HepG2 (cell line): ENCODE results near the gene SFPQ. TPM values are rescaled to one million over a fixed set of nuclear protein-coding genes. Genes with fewer than 3 reads are reported as not detected.

Source experiments
- ATAC-seq: fragments of 200-7000 bp; cut with Tn5 transposase; 3 replicates; pipeline ENCODE4 v1.9.1; 2020; ENCODE audit warnings: mild to moderate bottlenecking, moderate library complexity
- BruUV-seq: library from RNA; stranded (reverse); fragments of 400-500 nt; replicated peaks from 2 replicates; lab custom pipeline; 2021; lab: Mats Ljungman, UMichigan
- CTCF ChIA-PET: fragments of 300-600 bp; formaldehyde crosslinking; extraction: SDS; loops from one replicate; lab custom pipeline; 2021; ENCODE audit warnings: low total read pairs, inconsistent platforms, low intra/inter-chr PET ratio; lab: Yijun Ruan, JAX
- POLR2A ChIA-PET: fragments of 350-600 bp; sonication (Branson Sonifier 250); formaldehyde crosslinking; loops from one replicate; lab custom pipeline; 2020; ENCODE audit warnings: antibody characterized with exemption, inconsistent platforms; lab: Yijun Ruan, JAX
- DNase-seq: peaks from one replicate; pipeline ENCODE4 v3.0.0-alpha.2; 2015; ENCODE audit warnings: low spot score
- FAIRE-seq: peaks from 3 replicates; lab custom pipeline; 2011; peaks lifted over from hg19 to GRCh38; lab: Jason Lieb, UNC
- H2AFZ ChIP-seq: one replicate; pipeline ENCODE4 v1.6.1; 2011; ENCODE audit warnings: low read length, inconsistent platforms
- H3K27ac ChIP-seq: fragments of 300-600 bp; 3 replicates; pipeline ENCODE4 v1.8.0; 2011; ENCODE audit warnings: mixed run types, mild to moderate bottlenecking, mixed read lengths, low read length, inconsistent platforms; ENCODE audit not compliant: insufficient read depth; ENCODE audit errors: extremely low read length
- H3K27me3 ChIP-seq, 2 experiments: fragments of 200-600 bp in 1 of 2; 2 replicates in 1 of 2; 3 replicates in 1 of 2; pipeline versions ENCODE4 v1.6.0 to v1.8.0; 2011; ENCODE audit warnings: low read length in 2 of 2, mild to moderate bottlenecking in 2 of 2, moderate library complexity in 2 of 2, inconsistent platforms in 1 of 2; ENCODE audit not compliant: insufficient read depth in 2 of 2, control insufficient read depth in 1 of 2
- H3K36me3 ChIP-seq, 2 experiments: fragments of 200-600 bp in 1 of 2; replicated peaks in 1 of 2; 2 replicates in 1 of 2; 3 replicates in 1 of 2; pipeline versions ENCODE4 v1.5.1 to v1.8.0; 2011; ENCODE audit warnings: low read length in 2 of 2, inconsistent platforms in 1 of 2; ENCODE audit not compliant: insufficient read depth in 2 of 2, control insufficient read depth in 1 of 2
- H3K4me1 ChIP-seq: 2 replicates; pipeline ENCODE4 v1.5.1; 2012; ENCODE audit warnings: low read length, inconsistent platforms; ENCODE audit not compliant: insufficient read depth
- H3K4me2 ChIP-seq: 2 replicates; pipeline ENCODE4 v1.6.0; 2011; ENCODE audit warnings: low read depth, low read length, inconsistent platforms
- H3K4me3 ChIP-seq, 3 experiments: fragments of 200-600 bp in 1 of 3; sonication (generic), shearing (Covaris generic) in 1 of 3; replicated peaks in 1 of 3; 2 replicates each; pipeline ENCODE4 v1.5.1; 2011 to 2016; ENCODE audit warnings: low read length in 3 of 3, inconsistent platforms in 2 of 3, low read depth in 2 of 3, mild to moderate bottlenecking in 2 of 3, control low read depth in 1 of 3, mixed read lengths in 1 of 3; ENCODE audit not compliant: insufficient read depth in 1 of 3
- H3K79me2 ChIP-seq: one replicate; pipeline ENCODE4 v1.6.1; 2011; ENCODE audit warnings: low read length, inconsistent platforms; ENCODE audit not compliant: insufficient read depth
- H3K9ac ChIP-seq: 2 replicates; pipeline ENCODE4 v1.6.0; 2011; ENCODE audit warnings: mild to moderate bottlenecking, low read depth, low read length, inconsistent platforms; ENCODE audit not compliant: insufficient read depth
- H3K9me3 ChIP-seq: 2 replicates; pipeline ENCODE4 v1.5.1; 2012; ENCODE audit warnings: mild to moderate bottlenecking, low read length
- H4K20me1 ChIP-seq: 2 replicates; pipeline ENCODE4 v1.6.0; 2011; ENCODE audit warnings: inconsistent platforms, mild to moderate bottlenecking, low read length, moderate library complexity; ENCODE audit not compliant: insufficient read depth
- CAMTA2 ChIP-seq: sonication (generic); formaldehyde crosslinking; IDR thresholded peaks from 2 replicates; pipeline ENCODE4 v1.4.0; 2020; ENCODE audit warnings: mild to moderate bottlenecking, missing genetic modification reagents, borderline replicate concordance
- KDM4B ChIP-seq: sonication (generic); formaldehyde crosslinking; IDR thresholded peaks from 2 replicates; pipeline ENCODE4 v1.4.0; 2020; ENCODE audit warnings: missing genetic modification reagents
- SAP130 ChIP-seq: IDR thresholded peaks from 2 replicates; pipeline ENCODE4 v1.6.1; 2016; ENCODE audit warnings: low read depth
- SMC3 ChIP-seq: IDR thresholded peaks from 2 replicates; pipeline ENCODE4 v1.6.1; 2011; ENCODE audit warnings: low read length, improper control_type of control experiment
- STAG1 ChIP-seq: sonication (generic); formaldehyde crosslinking; IDR thresholded peaks from 2 replicates; pipeline ENCODE4 v1.4.0; 2020; ENCODE audit warnings: missing genetic modification reagents
- WGBS: methylation state at CpG from one replicate; pipeline ENCODE4 v1.1.6; 2017; ENCODE audit warnings: low lambda C conversion rate; 5-methylcytosine and 5-hydroxymethylcytosine counted together
- in situ Hi-C: cut with HindIII; loops from 2 replicates; pipeline ENCODE4 v1.10.0; 2017; ENCODE audit warnings: low pct_unique_long_range_greater_than_20kb; ENCODE audit not compliant: extremely low pct_ligation_motif_present
- intact Hi-C: fragments of 100-400 bp; cut with micrococcal nuclease; formaldehyde crosslinking; loops from one replicate; pipeline ENCODE4 v1.10.0; 2022; ENCODE audit not compliant: unreplicated experiment
- polyA plus RNA-seq, 8 experiments: library from polyadenylated mRNA; depleted of rRNA in 3 of 8; stranded (reverse) in 7 of 8; unstranded in 1 of 8; fragments of >200 nt; fragmentation: Illumina TruSeq in 4 of 8; extraction: Trizol in 4 of 8; gene quantifications; 2 replicates each; pipeline versions ENCODE4 v1.2.1 to v1.2.3, GENCODE V29; 2011 to 2016; ENCODE audit warnings: low read depth in 4 of 8, missing spikeins in 1 of 8, mixed read lengths in 1 of 8; ENCODE audit not compliant: insufficient read depth in 1 of 8
- total RNA-seq, 5 experiments: library from RNA; depleted of rRNA; stranded (reverse); fragments of >200 nt; fragmentation: Illumina TruSeq; extraction: Trizol; gene quantifications; 2 replicates each; pipeline ENCODE4 v1.2.3, GENCODE V29; 2016; ENCODE audit warnings: low read depth in 1 of 5
- TF ChIP-seq, protein P1 (sequence below): sonication (generic); formaldehyde crosslinking; IDR thresholded peaks from 2 replicates; pipeline ENCODE4 v1.5.0; 2020; ENCODE audit warnings: mild to moderate bottlenecking, missing genetic modification reagents, moderate library complexity

SFPQ gene
- total and polyA plus RNA-seq, 2 of the 13 experiments (the other 11 are each of a cell fraction or from before 2014, with no cell fraction given): 101 to 292 TPM

DNA sequence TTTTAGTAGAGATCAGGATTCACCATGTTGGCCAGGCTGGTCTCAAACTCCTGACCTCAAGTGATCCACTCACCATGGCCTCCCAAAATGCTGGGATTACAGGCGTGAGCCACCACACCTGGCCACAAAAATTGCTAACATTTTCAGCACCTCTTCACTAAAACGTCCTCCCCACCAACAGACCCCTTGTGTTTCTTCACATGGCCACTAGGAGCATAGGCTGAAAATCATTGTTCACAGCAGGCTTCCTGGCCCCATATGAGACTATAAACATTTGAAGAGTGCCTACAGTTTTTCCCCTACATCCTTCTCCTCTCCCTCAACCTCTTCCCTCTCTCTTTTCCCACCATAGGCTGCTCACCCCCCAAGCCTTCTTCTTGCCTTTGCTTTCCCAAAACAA is 28.0 kb upstream of the SFPQ start:
- H3K4me2 ChIP-seq: no peak overlapping the region
- H3K9ac ChIP-seq: no peak overlapping the region
- no peaks in the 10 kb centered on the region for H4K20me1 ChIP-seq
- in situ Hi-C loops: loop anchor here (10.0 kb wide), 1 partner anchor 64 kb away; no protein-coding TSS in a partner anchor
- peak; percentile 23 for DNase-seq
- no peaks in the 10 kb centered on the region; a peak in 1 of 5 replicates for H3K27me3 ChIP-seq
- H3K9me3 ChIP-seq: no peaks in the 10 kb centered on the region
- H3K79me2 ChIP-seq: no peaks in the 10 kb centered on the region
- ChIA-PET CTCF (interaction anchor here (1.1 kb wide), 1 partner anchor 19 kb away, joined by 3 read pairs; no protein-coding TSS in a partner anchor), POLR2A (no interaction called here)
- H3K4me3 ChIP-seq: no peak overlapping the region
- H3K36me3 ChIP-seq: no peaks in the 10 kb centered on the region
- intact Hi-C loops: no loop called here
- BruUV-seq: no TSS peak
- no peak overlapping the region for H2AFZ ChIP-seq
- peak; percentile 86 for ATAC-seq
- TF ChIP-seq, protein P1, sequence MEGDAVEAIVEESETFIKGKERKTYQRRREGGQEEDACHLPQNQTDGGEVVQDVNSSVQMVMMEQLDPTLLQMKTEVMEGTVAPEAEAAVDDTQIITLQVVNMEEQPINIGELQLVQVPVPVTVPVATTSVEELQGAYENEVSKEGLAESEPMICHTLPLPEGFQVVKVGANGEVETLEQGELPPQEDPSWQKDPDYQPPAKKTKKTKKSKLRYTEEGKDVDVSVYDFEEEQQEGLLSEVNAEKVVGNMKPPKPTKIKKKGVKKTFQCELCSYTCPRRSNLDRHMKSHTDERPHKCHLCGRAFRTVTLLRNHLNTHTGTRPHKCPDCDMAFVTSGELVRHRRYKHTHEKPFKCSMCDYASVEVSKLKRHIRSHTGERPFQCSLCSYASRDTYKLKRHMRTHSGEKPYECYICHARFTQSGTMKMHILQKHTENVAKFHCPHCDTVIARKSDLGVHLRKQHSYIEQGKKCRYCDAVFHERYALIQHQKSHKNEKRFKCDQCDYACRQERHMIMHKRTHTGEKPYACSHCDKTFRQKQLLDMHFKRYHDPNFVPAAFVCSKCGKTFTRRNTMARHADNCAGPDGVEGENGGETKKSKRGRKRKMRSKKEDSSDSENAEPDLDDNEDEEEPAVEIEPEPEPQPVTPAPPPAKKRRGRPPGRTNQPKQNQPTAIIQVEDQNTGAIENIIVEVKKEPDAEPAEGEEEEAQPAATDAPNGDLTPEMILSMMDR (CRISPR knock-in tag): peak; percentile 41; the same call in 1 of the 2 replicates
- TF ChIP-seq STAG1 (CRISPR knock-in tag): peak; percentile 27; the same call in 1 of the 2 replicates
- no peak for TF ChIP-seq KDM4B (CRISPR knock-in tag)
- TF ChIP-seq SMC3: peak; percentile 25; the same call in 1 of the 2 replicates
- peak; percentile 53 for FAIRE-seq
- H3K4me1 ChIP-seq: no peaks in the 10 kb centered on the region
- 0% methylated on average over 2 of the region's 2 CpGs for WGBS
- H3K27ac ChIP-seq: no peak overlapping the region

DNA sequence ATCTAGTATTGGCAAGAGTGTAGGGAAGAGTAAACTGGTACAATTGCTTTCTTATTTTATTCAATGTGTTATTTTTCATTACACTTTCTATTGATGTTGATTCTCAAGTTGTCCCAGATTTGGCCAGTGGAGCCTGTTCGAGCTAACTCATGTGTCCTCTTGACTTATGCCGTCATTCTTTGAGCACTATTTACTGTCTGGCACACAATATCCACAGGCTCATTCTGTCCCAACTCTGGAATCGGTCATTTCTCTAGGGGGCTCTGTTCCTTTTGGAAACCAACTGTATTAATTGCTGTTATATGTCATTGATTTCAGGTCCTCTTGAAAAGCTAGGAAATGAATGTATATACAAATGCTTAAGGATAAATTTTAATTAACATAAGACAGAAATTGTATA is 22.4 kb upstream of the SFPQ start:
- intact Hi-C loops: no loop called here

More for the DNA sequence above, 22.4 kb upstream of the SFPQ start:
- no peak overlapping the region for H3K4me3 ChIP-seq
- 10% methylated on average over 3 of the region's 3 CpGs for WGBS
- in situ Hi-C loops: no loop called here
- no peak overlapping the region for H3K27ac ChIP-seq
- H3K4me2 ChIP-seq: no peak overlapping the region
- FAIRE-seq (no peak), DNase-seq (no peak), ATAC-seq (no peak; the same call in 2 of the 3 replicates)
- H3K9me3 ChIP-seq: no peaks in the 10 kb centered on the region
- H3K9ac ChIP-seq: no peak overlapping the region
- POLR2A ChIA-PET: no interaction called here
- H3K27me3 ChIP-seq: no peaks in the 10 kb centered on the region
- no peaks in the 10 kb centered on the region; the same call in 1 of the 2 replicates for H3K4me1 ChIP-seq
- CTCF ChIA-PET: no interaction called here
- no peaks in the 10 kb centered on the region for H3K79me2 ChIP-seq
- BruUV-seq: no TSS peak
- no peaks in the 10 kb centered on the region for H4K20me1 ChIP-seq
- no peak overlapping the region for H2AFZ ChIP-seq
- TF ChIP-seq CAMTA2 (CRISPR knock-in tag) (no peak), SAP130 (no peak)
- no peaks in the 10 kb centered on the region for H3K36me3 ChIP-seq
